ENCODE data around the gene SUOX. TPM values are rescaled to one million over a fixed set of nuclear protein-coding genes. Genes with fewer than 3 reads are reported as not detected.
"Not testable (repeated sequence)": the region's sequence is repeated elsewhere in the genome, so short reads cannot be mapped to it uniquely, and the experiment has no call there.

The SUOX gene
- total RNA-seq, 6 experiments from 2014 or later: 31.5 to 63.7 (median 47.9) TPM

DNA sequence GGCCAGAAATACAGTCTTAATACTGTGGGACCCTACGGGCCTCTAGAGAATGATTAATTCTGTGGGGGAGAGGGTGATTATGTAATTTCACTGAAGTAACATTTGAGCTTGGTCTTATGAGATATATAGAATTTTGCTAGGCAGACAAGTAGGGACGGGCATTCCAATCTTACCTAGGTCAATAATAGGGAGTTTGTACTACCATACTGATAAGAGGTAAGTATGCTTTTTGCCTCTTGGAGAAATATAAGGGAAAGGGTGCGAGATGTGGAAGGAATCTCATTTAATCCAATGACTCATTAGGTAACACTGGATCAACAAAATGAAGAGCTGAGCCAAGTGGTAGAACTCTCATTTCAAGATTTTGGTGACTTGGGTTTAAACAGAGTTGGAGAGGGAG, 18.0 kb upstream of the SUOX start:
- peaks cover 0 to 9% (median 0%) of the 10 kb centered on the region in 4 donors for H3K4me1 ChIP-seq
- H3K9me3 ChIP-seq: no peaks in the 10 kb centered on the region
- no peak overlapping the region for H3K27ac ChIP-seq
- no peak overlapping the region for H3K4me3 ChIP-seq
- TF ChIP-seq POLR2A (IDR thresholded peaks at IDR 0.05): no peak
- TF ChIP-seq CTCF (IDR thresholded peaks at IDR 0.05): no peak
- no peaks in the 10 kb centered on the region for H3K27me3 ChIP-seq
- intact Hi-C loops (cut with DNase I): no loop called here
- ATAC-seq (no peak), DNase-seq (no peak)
- H3K36me3 ChIP-seq: peaks cover 0 to 7% (median 2%) of the 10 kb centered on the region in 4 donors
- 82% methylated on average over 3 of the region's 3 CpGs for WGBS (ENCODE audit: insufficient coverage, low coverage, low lambda C conversion rate, missing lambda C conversion rate)

DNA sequence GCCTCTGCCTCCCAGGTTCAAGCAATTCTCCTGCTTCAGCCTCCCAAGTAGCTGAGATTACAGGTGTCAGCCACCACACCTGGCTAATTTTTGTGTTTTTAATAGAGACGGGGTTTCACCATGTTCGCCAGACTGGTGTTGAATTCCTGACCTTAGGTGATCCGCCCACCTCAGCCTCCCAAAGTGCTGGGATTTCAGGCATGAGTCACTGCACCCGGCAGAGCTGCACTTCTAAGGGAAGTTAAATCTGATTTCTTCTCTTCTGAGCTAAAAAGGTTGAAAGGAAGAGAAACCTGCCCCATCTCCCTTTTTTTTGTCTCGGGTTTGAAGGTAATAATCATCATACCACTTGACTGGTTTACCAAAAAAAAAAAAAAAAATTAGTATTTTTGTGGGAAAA, 15.2 kb upstream of the SUOX start:
- peak in 1 of 4 donors; percentile 65 for ATAC-seq
- H3K27ac ChIP-seq; H3K4me1 ChIP-seq; H3K4me3 ChIP-seq; intact Hi-C loops (cut with DNase I); H3K27me3 ChIP-seq; DNase-seq; H3K9me3 ChIP-seq: not testable (repeated sequence)
- 64% methylated on average over 5 of the region's 5 CpGs for WGBS (ENCODE audit: insufficient coverage, low coverage, low lambda C conversion rate, missing lambda C conversion rate)
- H3K36me3 ChIP-seq: peaks cover 0 to 25% (median 3%) of the 10 kb centered on the region in 4 donors

DNA sequence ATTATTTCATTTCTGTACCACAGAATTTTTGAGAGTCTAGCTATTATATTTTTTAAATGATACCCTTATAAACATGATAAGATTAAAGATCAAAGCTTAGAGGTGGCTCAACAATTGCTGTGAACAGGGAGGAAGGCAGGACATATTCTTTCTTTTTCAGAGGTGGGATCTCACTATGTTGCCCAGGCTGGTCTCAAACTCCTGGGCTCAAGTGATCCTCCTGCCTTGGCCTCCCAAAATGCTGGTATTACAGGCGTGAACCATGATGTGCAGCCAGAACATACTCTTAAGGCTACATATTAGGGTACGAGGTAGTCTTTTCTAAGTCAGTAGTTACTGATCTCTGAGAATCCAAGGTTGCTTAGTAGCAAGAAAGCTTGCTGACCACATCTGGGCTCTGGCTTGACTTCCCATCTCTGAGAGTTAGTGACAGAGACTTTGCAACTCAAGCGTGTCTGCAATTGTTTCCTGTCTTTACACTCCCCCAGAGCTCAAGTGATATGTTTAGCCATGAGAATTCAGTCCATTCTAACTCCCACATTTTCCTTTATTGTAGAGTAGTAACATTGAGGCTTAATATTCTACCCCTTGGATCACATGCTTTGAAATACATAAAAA, 14.6 kb upstream of the SUOX start:
- no peak for ATAC-seq
- TF ChIP-seq CTCF (IDR thresholded peaks at IDR 0.05): no peak
- no peak for TF ChIP-seq POLR2A (IDR thresholded peaks at IDR 0.05)
- Histone ChIP-seq H3K4me1 (no peaks in the 10 kb centered on the region), H3K27me3 (no peaks in the 10 kb centered on the region), H3K4me3 (no peak overlapping the region), H3K27ac (no peak overlapping the region), H3K9me3 (no peaks in the 10 kb centered on the region), H3K36me3 (peaks cover 0 to 31% (median 3%) of the 10 kb centered on the region in 4 donors)
- WGBS (ENCODE audit: insufficient coverage, low coverage, low lambda C conversion rate, missing lambda C conversion rate): 60% methylated on average over 3 of the region's 3 CpGs
- intact Hi-C loops (cut with DNase I): no loop called here
- no peak for DNase-seq

- no peaks in the 10 kb centered on the region for H3K4me1 ChIP-seq
- H3K27ac ChIP-seq: no peak overlapping the region
Measured at GRCh38 chr12:55983232-55983842, 13.7 kb upstream of the SUOX start.

More at GRCh38 chr12:55983232-55983842, 13.7 kb upstream of the SUOX start:
- TF ChIP-seq POLR2A (IDR thresholded peaks at IDR 0.05) (no peak), CTCF (IDR thresholded peaks at IDR 0.05) (no peak)
- intact Hi-C loops (cut with DNase I): no loop called here
- ATAC-seq: no peak
- no peak overlapping the region for H3K4me3 ChIP-seq
- H3K36me3 ChIP-seq: peaks cover 0 to 38% (median 3%) of the 10 kb centered on the region in 4 donors
- no peak for DNase-seq
- no peaks in the 10 kb centered on the region for H3K27me3 ChIP-seq
- no peaks in the 10 kb centered on the region for H3K9me3 ChIP-seq
- 71% methylated on average over 4 of the region's 4 CpGs for WGBS (ENCODE audit: insufficient coverage, low coverage, low lambda C conversion rate, missing lambda C conversion rate)

Data from right lobe of liver (tissue), 6 donors.